GM19193 (cell line): ENCODE measurements around the gene CAMK1D.

Source experiments
- POLR2A ChIP-seq: IDR thresholded peaks from 4 replicates; pipeline ENCODE4 v1.6.1; 2011; ENCODE audit not compliant: insufficient read depth, insufficient read length; ENCODE audit errors: extremely low read depth

CAMK1D gene

GRCh38 chr10:12337453-12338372 is 11.6 kb upstream of the CAMK1D start:
- no peak for TF ChIP-seq POLR2A

- no peak for TF ChIP-seq POLR2A
Measured at GRCh38 chr10:12338981-12339380, 10.4 kb upstream of the CAMK1D start.

DNA sequence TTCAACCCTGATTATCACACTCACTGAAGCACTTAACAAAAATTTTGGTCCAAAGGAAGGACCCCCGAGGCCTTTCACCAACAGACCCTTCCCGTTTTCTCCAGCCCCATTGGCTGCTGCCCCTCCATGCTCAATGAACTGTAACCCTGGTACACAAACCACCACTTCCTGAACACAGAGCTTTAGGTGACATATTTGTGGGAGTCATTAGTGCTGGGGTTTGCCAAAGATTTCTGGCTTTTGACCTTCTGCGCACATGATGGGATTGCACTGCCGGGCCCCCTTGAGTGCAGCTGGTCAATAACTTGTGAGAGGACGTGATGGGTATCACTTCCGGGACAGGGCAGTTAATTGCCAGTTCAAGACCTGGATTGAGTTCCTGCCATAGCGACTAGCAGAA is 9.0 kb upstream of the CAMK1D start:
- TF ChIP-seq POLR2A: no peak

DNA sequence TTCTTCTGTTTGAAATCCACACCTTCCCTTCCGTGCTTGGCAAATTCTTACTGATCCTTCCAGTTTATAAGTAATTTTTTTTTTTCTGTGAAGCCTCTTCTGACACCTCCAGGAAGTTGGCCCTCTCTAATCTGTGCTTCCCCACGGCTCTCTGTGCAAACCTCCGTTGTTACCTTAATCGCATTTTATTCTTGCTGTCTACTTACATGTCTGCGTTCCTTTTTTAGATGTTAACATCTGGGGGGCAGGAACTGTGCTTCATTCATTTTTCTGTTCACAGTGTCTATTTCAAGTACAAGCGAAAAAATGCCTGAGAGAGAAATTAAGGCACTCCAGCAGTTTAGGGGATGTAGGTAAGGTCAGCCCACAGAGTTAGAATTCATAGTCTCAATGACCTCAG is 8.4 kb upstream of the CAMK1D start:
- TF ChIP-seq POLR2A: no peak

- no peak for TF ChIP-seq POLR2A
Measured at GRCh38 chr10:12341526-12341925, 7.8 kb upstream of the CAMK1D start.

- no peak for TF ChIP-seq POLR2A
Measured at GRCh38 chr10:12344375-12345110, 4.8 kb upstream of the CAMK1D start.

GRCh38 chr10:12346707-12347106 is 2.6 kb upstream of the CAMK1D start:
- no peak for TF ChIP-seq POLR2A

DNA sequence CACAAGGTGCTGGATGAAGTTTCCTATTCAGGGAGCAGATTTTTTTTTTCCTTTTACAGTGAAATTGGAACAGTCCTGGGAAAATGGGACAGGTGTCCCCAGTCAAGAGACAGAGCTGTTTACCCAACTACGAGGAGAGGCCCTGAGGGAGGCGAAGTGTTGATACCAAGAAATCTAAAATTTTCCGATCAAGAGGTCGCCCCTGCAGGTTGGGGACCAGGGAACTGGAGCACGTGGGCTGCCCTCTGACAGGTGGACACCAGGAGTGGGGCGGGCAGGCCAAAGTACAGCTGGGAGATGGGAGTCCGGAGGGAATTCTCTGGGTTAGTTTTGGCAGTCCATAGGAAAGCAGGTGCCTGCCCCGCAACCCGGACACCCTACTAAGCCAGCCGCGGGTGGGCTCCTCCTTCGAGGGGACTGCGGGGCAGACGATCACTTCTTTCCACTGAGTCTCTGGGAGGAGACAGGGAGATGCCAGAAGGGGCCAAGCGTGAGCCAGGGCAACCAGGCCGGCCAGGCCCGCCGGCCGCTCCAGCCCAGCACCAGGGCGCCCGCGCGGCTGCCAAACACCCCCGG is 965 bp upstream of the CAMK1D start:
- TF ChIP-seq POLR2A: no peak

GRCh38 chr10:12349629-12350166 is 351 bp downstream of the CAMK1D start:
- no peak for TF ChIP-seq POLR2A

DNA sequence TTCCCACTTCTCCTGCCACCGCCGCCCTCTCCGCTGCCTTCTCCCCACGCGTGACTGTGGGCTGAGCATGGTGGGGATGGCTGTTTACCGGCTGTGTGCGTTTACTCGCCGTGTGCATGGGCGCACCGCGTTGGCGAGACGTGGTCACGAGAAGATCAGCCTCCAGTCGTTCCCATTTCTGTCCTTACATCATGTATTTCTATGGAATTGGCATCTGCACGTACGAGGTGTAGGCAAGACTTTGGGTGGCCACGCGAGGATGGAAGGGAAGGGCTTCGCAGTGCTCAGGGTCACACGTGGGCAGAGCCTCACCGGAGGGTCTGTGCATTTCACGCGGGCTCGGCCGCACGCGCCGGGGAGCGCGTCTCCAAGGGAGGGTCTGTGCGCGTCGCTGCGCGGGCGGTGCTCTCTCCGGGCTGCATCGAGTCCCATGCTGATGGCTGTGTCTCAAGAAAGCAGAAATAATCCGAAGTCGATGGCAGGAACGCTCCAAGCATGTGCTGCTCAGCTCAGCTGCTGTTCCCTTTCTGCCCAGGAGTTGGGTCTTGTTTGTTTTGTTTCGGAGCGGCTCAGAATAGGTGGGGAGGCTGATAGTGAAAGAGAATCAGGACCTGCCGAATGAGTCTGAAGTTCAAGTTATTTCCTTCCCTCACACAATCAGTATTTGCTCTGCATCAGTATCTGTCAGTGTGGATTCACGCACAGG is 973 bp downstream of the CAMK1D start:
- TF ChIP-seq POLR2A: peak; percentile 32

DNA sequence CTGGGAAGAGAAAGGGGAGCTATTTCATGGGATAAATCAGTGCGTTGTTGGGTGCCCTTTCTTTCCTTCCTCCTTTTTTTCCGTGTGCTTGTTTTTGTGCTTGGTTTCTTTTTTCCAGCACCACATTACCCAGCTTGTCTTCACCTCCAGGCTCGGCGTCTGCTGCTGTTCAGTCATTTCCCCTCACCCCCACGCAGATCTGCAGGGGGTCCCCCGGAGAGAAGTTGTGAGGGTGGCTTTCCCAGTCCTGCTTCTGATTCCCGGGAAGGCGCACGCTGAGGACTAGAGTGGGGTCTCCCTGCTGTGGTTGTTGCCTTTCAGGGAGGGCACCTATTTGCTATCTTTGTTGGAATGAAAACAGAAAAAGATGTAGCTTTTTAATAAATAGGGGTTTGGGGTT is 1.6 kb downstream of the CAMK1D start:
- TF ChIP-seq POLR2A: no peak

- no peak for TF ChIP-seq POLR2A
Measured at GRCh38 chr10:12351447-12351846, 2.1 kb downstream of the CAMK1D start.

DNA sequence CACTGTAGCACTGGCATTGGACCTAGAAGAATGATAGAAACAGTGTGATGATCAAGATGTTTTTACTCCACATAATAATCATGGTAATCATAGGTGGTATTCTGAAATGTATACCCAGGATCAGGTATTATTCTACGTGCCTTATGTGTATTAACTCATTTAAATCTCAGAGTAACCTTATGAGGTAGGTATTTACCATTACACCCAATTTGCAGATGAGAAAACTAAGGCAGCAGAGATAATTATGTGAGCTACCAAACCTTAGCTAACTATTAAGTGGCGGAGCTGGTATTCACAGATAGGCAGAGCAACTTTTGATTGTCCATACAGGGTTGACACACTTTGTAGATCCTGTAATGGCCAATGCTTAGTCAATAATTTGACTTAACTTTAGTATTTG is 2.5 kb downstream of the CAMK1D start:
- no peak for TF ChIP-seq POLR2A

DNA sequence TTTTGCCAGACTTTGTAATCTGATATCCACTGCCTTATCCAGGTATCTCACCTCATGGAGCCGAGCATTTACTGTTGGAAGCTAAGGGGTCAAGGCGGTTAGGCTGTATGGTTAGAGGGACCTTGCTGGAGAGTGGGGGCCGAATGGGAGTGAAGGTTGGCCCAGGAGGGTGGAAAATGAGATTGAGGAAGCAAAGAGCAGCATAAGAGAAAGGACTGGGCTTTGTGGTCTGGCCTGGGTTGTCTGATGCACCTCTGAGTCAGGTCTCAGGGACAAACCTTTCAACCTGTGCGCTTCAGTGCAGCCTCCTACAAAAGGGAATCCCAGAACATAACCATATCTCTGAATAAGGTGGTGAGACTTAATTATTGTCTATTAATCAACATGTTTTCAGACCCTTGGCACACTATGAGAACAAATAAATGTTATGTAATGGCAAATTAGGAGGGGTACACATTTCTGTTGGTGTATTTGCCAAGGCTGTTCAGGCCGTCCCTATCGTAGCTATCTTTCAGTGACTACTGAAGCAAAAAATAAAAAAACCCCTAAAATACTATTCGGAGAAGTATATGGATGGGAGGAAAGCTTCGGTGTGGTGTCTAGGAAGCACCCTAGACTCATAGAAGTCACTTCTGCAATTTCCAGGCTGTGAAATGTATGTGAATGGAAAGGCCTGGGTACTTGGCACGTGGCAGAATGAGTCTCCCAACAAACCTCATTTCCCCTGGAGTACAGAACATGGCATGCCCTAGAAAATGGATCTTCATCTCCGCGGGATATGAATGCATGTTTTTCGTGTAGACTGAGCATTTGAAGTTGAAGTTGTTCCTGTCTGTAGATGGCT is 4.3 kb downstream of the CAMK1D start:
- TF ChIP-seq POLR2A: no peak

DNA sequence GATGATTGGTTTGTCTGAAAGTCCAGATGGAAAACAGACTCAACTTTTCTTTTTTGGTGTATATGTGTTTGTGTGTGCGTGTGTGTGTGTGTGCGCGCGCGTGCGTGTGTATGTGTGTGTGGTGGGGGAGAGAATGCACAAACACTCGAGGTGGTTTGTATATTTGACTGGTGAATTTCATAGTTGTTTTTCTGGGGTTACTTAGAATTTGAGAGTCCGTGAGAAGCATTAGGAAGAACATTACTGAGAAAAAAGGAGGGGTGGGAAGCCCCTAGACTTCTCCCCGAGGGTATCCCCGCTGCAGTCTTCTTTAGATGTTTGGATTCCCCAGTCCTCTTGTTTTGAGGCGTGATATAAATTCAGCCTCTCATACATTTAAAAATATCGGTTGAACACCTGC is 6.0 kb downstream of the CAMK1D start:
- TF ChIP-seq POLR2A: no peak
